ENCODE measurements around the gene VAV2. TPM values are rescaled to one million over a fixed set of nuclear protein-coding genes. Genes with fewer than 3 reads are reported as not detected.
A peak's percentile ranks its signal among the peaks of the same experiment; 100 is the strongest.
"Not testable (repeated sequence)": the region's sequence is repeated elsewhere in the genome, so short reads cannot be mapped to it uniquely, and the experiment has no call there.

Gene VAV2
- polyA plus RNA-seq, 4 donors: 26.7 to 45.7 (median 36.2) TPM

DNA sequence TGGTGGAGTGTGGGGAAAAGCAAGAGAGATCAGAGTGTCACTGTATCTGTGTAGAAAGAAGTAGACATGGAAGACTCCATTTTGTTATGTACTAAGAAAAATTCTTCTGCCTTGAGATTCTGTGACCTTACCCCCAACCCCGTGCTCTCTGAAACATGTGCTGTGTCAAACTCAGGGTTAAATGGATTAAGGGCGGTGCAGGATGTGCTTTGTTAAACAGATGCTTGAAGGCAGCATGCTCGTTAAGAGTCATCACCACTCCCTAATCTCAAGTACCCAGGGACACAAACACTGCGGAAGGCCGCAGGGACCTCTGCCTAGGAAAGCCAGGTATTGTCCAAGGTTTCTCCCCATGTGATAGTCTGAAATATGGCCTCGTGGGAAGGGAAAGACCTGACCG, 34.4 kb downstream of the VAV2 start:
- H3K4me3 ChIP-seq (ENCODE audit: low read depth in 1 of 3, low read length in 3 of 3); FAIRE-seq; H3K9me3 ChIP-seq (ENCODE audit: control insufficient read depth in 2 of 2, insufficient read depth in 1 of 2, low read depth in 1 of 2, low read length in 1 of 2); H3K27me3 ChIP-seq (ENCODE audit: control insufficient read depth in 3 of 3, insufficient read depth in 3 of 3, low read length in 3 of 3); DNase-seq; H3K27ac ChIP-seq (ENCODE audit: low read depth in 1 of 3, low read length in 2 of 3): not testable (repeated sequence)
- WGBS, 3 donors: 54 to 100% (median 80%) methylated on average over 1 to 3 of the region's 7 CpGs
- Histone ChIP-seq H3K36me3 (ENCODE audit: control insufficient read depth in 3 of 3, insufficient read depth in 2 of 3, low read depth in 1 of 3, low read length in 3 of 3) (peaks cover 0 to 53% (median 0%) of the 10 kb centered on the region in 3 donors), H3K4me1 (ENCODE audit: control insufficient read depth in 3 of 3, insufficient read depth in 2 of 3, low read depth in 1 of 3, low read length in 2 of 3) (peaks cover 7 to 27% (median 14%) of the 10 kb centered on the region in 3 donors)

DNA sequence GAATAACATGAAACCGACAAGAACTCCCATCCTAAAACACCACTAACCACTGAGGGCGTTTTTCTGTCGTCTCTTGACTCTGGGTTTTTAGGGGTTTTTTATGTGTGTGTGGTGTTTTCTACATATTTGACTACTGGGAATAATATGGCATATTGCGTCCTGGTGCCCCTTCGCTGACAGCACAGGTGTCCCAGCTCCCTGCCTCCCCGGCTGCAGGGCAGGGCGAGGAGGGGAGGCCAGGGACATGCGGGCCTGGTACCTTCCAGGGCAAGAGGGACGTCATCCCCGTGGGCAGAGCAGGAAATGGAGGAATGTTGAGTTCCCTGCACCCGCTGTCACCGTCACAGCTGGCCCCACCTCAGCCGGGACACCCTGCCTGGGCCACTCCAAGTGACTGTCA, 34.8 kb downstream of the VAV2 start:
- H3K9me3 ChIP-seq (ENCODE audit: control insufficient read depth in 2 of 2, insufficient read depth in 1 of 2, low read depth in 1 of 2, low read length in 1 of 2): peaks cover 0 to 4% of the 10 kb centered on the region in 2 donors
- WGBS, 3 donors: 64 to 73% (median 68%) methylated on average over 13 of the region's 13 CpGs
- H3K4me1 ChIP-seq (ENCODE audit: control insufficient read depth in 3 of 3, insufficient read depth in 2 of 3, low read depth in 1 of 3, low read length in 2 of 3): peaks cover 7 to 27% (median 14%) of the 10 kb centered on the region in 3 donors
- no peaks in the 10 kb centered on the region for H3K27me3 ChIP-seq (ENCODE audit: control insufficient read depth in 3 of 3, insufficient read depth in 3 of 3, low read length in 3 of 3)
- H3K4me3 ChIP-seq (ENCODE audit: low read depth in 1 of 3, low read length in 3 of 3): no peak overlapping the region
- DNase-seq: no peak
- H3K27ac ChIP-seq (ENCODE audit: low read depth in 1 of 3, low read length in 2 of 3): no peak overlapping the region
- peaks cover 0 to 53% (median 0%) of the 10 kb centered on the region in 3 donors for H3K36me3 ChIP-seq (ENCODE audit: control insufficient read depth in 3 of 3, insufficient read depth in 2 of 3, low read depth in 1 of 3, low read length in 3 of 3)
- no peak for FAIRE-seq

DNA sequence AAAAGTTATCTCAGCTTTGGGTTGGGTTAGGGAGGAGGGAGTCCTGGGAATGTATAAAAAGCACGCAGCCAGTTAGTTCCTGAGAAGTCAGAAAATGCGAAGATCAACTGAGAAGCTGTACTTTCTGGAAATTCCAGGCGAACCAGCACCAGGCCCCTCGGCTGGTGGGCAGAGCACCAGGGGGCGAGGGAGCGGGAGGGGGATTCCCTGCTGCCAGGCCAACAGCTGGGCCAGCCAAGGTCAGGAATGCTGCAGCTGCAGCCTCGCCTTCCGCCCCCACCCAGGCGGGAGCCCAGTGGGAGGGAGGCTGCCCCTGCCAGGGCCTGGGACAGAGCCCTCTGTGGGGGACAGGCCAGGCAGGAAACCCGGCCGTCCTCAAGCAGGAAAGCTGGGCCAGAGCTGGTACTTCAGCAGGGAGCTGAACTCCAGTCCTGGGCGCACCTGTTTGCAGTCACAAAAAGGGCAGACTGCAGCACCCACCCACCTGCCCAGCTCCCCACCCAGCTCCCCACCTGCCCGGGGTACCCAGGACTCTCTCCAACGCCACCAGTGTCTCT, 35.5 kb downstream of the VAV2 start:
- Histone ChIP-seq H3K9me3 (ENCODE audit: control insufficient read depth in 2 of 2, insufficient read depth in 1 of 2, low read depth in 1 of 2, low read length in 1 of 2) (peaks cover 0 to 4% of the 10 kb centered on the region in 2 donors), H3K36me3 (ENCODE audit: control insufficient read depth in 3 of 3, insufficient read depth in 2 of 3, low read depth in 1 of 3, low read length in 3 of 3) (peaks cover 0 to 51% (median 0%) of the 10 kb centered on the region in 3 donors), H3K4me3 (ENCODE audit: low read depth in 1 of 3, low read length in 3 of 3) (no peak overlapping the region), H3K4me1 (ENCODE audit: control insufficient read depth in 3 of 3, insufficient read depth in 2 of 3, low read depth in 1 of 3, low read length in 2 of 3) (peaks cover 6 to 27% (median 14%) of the 10 kb centered on the region in 3 donors), H3K27me3 (ENCODE audit: control insufficient read depth in 3 of 3, insufficient read depth in 3 of 3, low read length in 3 of 3) (no peaks in the 10 kb centered on the region), H3K27ac (ENCODE audit: low read depth in 1 of 3, low read length in 2 of 3) (peak overlapping the region in 2 of 3 donors; percentile 7 to 35)
- 46 to 56% (median 52%) methylated on average over 13 to 14 of the region's 14 CpGs for WGBS, 3 donors
- no peak for DNase-seq
- no peak for FAIRE-seq

- WGBS, 3 donors: 29 to 68% (median 53%) methylated on average over 14 to 15 of the region's 15 CpGs
- FAIRE-seq (no peak), DNase-seq (peak in 1 of 2 donors; percentile 66)
- peaks cover under 1 to 27% (median 14%) of the 10 kb centered on the region in 3 donors for H3K4me1 ChIP-seq (ENCODE audit: control insufficient read depth in 3 of 3, insufficient read depth in 2 of 3, low read depth in 1 of 3, low read length in 2 of 3)
- no peaks in the 10 kb centered on the region for H3K27me3 ChIP-seq (ENCODE audit: control insufficient read depth in 3 of 3, insufficient read depth in 3 of 3, low read length in 3 of 3)
- H3K9me3 ChIP-seq (ENCODE audit: control insufficient read depth in 2 of 2, insufficient read depth in 1 of 2, low read depth in 1 of 2, low read length in 1 of 2): peaks cover 0 to 4% of the 10 kb centered on the region in 2 donors
- peaks cover 0 to 52% (median 0%) of the 10 kb centered on the region in 3 donors for H3K36me3 ChIP-seq (ENCODE audit: control insufficient read depth in 3 of 3, insufficient read depth in 2 of 3, low read depth in 1 of 3, low read length in 3 of 3)
- peak overlapping the region in 1 of 3 donors; percentile 18 for H3K4me3 ChIP-seq (ENCODE audit: low read depth in 1 of 3, low read length in 3 of 3)
- peak overlapping the region in 2 of 3 donors; percentile 58 to 67 for H3K27ac ChIP-seq (ENCODE audit: low read depth in 1 of 3, low read length in 2 of 3)
Observed at GRCh38 chr9:133955821-133956411, 36.2 kb downstream of the VAV2 start.

DNA sequence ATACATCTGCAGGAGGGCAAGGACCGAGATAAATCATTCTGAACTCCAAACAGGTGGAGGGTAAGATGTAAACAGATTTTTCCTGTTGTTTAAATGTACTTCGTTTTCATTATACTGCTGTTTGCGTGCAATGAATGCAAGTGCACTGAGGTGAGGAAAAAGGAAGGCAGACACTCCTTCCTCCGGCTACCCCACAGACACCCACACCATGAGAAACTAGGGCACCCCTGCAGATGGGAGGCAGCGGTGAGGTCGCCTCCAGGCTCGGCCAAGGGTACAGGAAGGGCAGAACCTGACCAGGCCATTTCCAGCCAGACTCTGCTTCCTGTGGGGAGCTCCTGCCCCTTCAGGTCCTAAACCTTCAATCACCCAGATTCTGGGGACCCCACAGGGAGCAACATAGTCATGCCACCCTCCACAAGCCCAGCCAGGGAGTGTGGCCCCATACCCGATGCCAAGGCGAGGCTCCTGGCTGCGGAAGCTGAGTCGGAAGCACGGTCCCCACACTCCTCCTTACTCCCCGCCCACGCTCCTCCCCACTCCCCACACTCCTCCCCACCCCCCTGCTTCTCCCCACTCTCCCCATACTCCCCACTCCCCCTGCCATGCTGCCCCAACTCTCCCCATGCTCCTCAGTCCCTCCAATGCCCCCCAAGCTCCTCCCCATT, 37.1 kb downstream of the VAV2 start:
- Histone ChIP-seq H3K27me3 (ENCODE audit: control insufficient read depth in 3 of 3, insufficient read depth in 3 of 3, low read length in 3 of 3) (no peaks in the 10 kb centered on the region), H3K4me1 (ENCODE audit: control insufficient read depth in 3 of 3, insufficient read depth in 2 of 3, low read depth in 1 of 3, low read length in 2 of 3) (peaks cover 0 to 27% (median 11%) of the 10 kb centered on the region in 3 donors), H3K9me3 (ENCODE audit: control insufficient read depth in 2 of 2, insufficient read depth in 1 of 2, low read depth in 1 of 2, low read length in 1 of 2) (peaks cover 0 to 4% of the 10 kb centered on the region in 2 donors), H3K36me3 (ENCODE audit: control insufficient read depth in 3 of 3, insufficient read depth in 2 of 3, low read depth in 1 of 3, low read length in 3 of 3) (peaks cover 0 to 50% (median 0%) of the 10 kb centered on the region in 3 donors), H3K27ac (ENCODE audit: low read depth in 1 of 3, low read length in 2 of 3) (no peak overlapping the region), H3K4me3 (ENCODE audit: low read depth in 1 of 3, low read length in 3 of 3) (no peak overlapping the region)
- FAIRE-seq (no peak), DNase-seq (no peak)
- WGBS, 3 donors: 53 to 65% (median 58%) methylated on average over 14 of the region's 14 CpGs

- H3K27me3 ChIP-seq (ENCODE audit: control insufficient read depth in 3 of 3, insufficient read depth in 3 of 3, low read length in 3 of 3): no peaks in the 10 kb centered on the region
- H3K4me1 ChIP-seq (ENCODE audit: control insufficient read depth in 3 of 3, insufficient read depth in 2 of 3, low read depth in 1 of 3, low read length in 2 of 3): peaks cover 0 to 27% (median 11%) of the 10 kb centered on the region in 3 donors
- no peak overlapping the region for H3K27ac ChIP-seq (ENCODE audit: low read depth in 1 of 3, low read length in 2 of 3)
- no peak overlapping the region for H3K4me3 ChIP-seq (ENCODE audit: low read depth in 1 of 3, low read length in 3 of 3)
- H3K36me3 ChIP-seq (ENCODE audit: control insufficient read depth in 3 of 3, insufficient read depth in 2 of 3, low read depth in 1 of 3, low read length in 3 of 3): peaks cover 0 to 52% (median 0%) of the 10 kb centered on the region in 3 donors
- peaks cover 0 to 4% of the 10 kb centered on the region in 2 donors for H3K9me3 ChIP-seq (ENCODE audit: control insufficient read depth in 2 of 2, insufficient read depth in 1 of 2, low read depth in 1 of 2, low read length in 1 of 2)
- FAIRE-seq (no peak), DNase-seq (no peak)
- WGBS, 3 donors: 82 to 90% (median 87%) methylated on average over 29 of the region's 29 CpGs
Observed at GRCh38 chr9:133953976-133954709, 38.0 kb downstream of the VAV2 start.

- DNase-seq: no peak
- Histone ChIP-seq H3K27ac (ENCODE audit: low read depth in 1 of 3, low read length in 2 of 3) (no peak overlapping the region), H3K9me3 (ENCODE audit: control insufficient read depth in 2 of 2, insufficient read depth in 1 of 2, low read depth in 1 of 2, low read length in 1 of 2) (peaks cover 0 to 4% of the 10 kb centered on the region in 2 donors), H3K4me3 (ENCODE audit: low read depth in 1 of 3, low read length in 3 of 3) (no peak overlapping the region), H3K4me1 (ENCODE audit: control insufficient read depth in 3 of 3, insufficient read depth in 2 of 3, low read depth in 1 of 3, low read length in 2 of 3) (peaks cover 0 to 27% (median 11%) of the 10 kb centered on the region in 3 donors), H3K36me3 (ENCODE audit: control insufficient read depth in 3 of 3, insufficient read depth in 2 of 3, low read depth in 1 of 3, low read length in 3 of 3) (peaks cover 0 to 51% (median 0%) of the 10 kb centered on the region in 3 donors), H3K27me3 (ENCODE audit: control insufficient read depth in 3 of 3, insufficient read depth in 3 of 3, low read length in 3 of 3) (no peaks in the 10 kb centered on the region)
- WGBS, 3 donors: 87 to 98% (median 94%) methylated on average over 3 to 4 of the region's 4 CpGs
- no peak for FAIRE-seq
Observed at GRCh38 chr9:133953621-133953975, 38.5 kb downstream of the VAV2 start.

Measured in small intestine (tissue), 7 donors.